Skeletal muscle tissue (tissue), 4 donors: ENCODE measurements around the gene PXDN. TPM values are rescaled to one million over a fixed set of nuclear protein-coding genes. Genes with fewer than 3 reads are reported as not detected.

Experiments used
- H3K27ac ChIP-seq: one replicate; pipeline ENCODE4 v1.7.0; 2013; ENCODE audit warnings: mild to moderate bottlenecking, low read depth, low read length, inconsistent platforms
- H3K27me3 ChIP-seq, 3 donors: one replicate each; pipeline ENCODE4 v1.7.0; 2013; ENCODE audit warnings: low read length in 3 of 3; ENCODE audit not compliant: control insufficient read depth in 3 of 3, insufficient read depth in 3 of 3
- H3K36me3 ChIP-seq, 3 donors: one replicate each; pipeline ENCODE4 v1.7.0; 2013; ENCODE audit warnings: low read length in 3 of 3; ENCODE audit not compliant: control insufficient read depth in 3 of 3, insufficient read depth in 3 of 3
- H3K4me1 ChIP-seq, 3 donors: one replicate each; pipeline ENCODE4 v1.7.0; 2013; ENCODE audit warnings: low read length in 3 of 3, mild to moderate bottlenecking in 3 of 3; ENCODE audit not compliant: control insufficient read depth in 3 of 3, insufficient read depth in 3 of 3
- H3K4me3 ChIP-seq, 3 donors: one replicate each; pipeline ENCODE4 v1.7.0; 2013; ENCODE audit warnings: low read length in 3 of 3
- H3K9ac ChIP-seq, 3 donors: one replicate each; pipeline ENCODE4 v1.7.0; 2013; ENCODE audit warnings: low read length in 3 of 3, mild to moderate bottlenecking in 3 of 3, moderate library complexity in 2 of 3, low read depth in 1 of 3
- H3K9me3 ChIP-seq, 3 donors: one replicate each; pipeline ENCODE4 v1.7.0; 2013; ENCODE audit warnings: low read length in 3 of 3; ENCODE audit not compliant: control insufficient read depth in 3 of 3
- total RNA-seq: library from RNA; depleted of rRNA; stranded (reverse); fragments of >200 nt; gene quantifications from one replicate; pipeline ENCODE4 v1.2.3, GENCODE V29; 2014
- donor health status: Osteomylitis.

Gene PXDN
- total RNA-seq, 1 donor from 2014 or later = 106 TPM

DNA sequence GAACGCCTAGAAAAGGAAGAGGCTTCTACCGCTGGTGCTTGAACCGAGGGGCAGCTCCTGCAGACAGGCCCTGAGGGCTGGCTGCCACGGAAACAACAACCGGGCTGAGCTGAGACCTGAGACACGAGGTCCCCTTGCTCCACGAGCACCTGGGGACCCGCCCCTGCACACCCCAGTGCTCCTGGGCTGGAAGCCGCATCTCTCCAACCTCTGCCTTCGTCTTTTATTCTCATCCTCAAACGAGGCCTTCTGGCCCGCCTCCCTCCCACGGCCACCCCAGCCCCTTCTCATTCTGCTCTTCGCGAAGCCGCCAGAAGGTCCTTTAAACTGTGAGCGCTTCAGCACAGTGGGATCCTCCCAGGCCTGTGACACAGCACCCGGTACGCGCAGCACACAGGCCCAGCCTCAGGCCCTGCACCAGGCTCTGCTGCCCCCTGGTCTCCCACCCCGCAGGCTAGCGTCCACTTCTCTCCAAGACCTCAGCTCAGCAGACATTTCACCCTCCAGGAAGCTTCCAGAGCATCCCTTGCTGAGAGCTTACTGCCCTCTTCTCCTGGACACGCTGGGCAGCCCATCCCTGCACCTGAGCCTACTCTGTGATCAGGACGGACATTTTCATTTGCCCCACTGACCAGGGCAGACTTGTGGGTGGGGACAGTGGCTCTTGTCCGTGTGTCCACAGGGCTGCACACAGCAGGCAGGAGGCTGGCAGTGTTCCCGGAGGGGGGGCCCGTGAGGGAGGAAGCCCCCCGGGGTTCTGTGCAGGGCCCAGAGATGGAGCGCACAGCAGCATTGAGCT, 149.7 kb downstream of the PXDN start:
- H3K27ac ChIP-seq = peak overlapping the region; percentile 28
- H3K9ac ChIP-seq = no peak overlapping the region
- no peaks in the 10 kb centered on the region for H3K9me3 ChIP-seq
- no peaks in the 10 kb centered on the region for H3K36me3 ChIP-seq
- peaks cover 7 to 46% (median 35%) of the 10 kb centered on the region in 3 donors for H3K27me3 ChIP-seq
- H3K4me3 ChIP-seq = no peak overlapping the region
- peaks cover 0 to 16% (median 13%) of the 10 kb centered on the region in 3 donors for H3K4me1 ChIP-seq

DNA sequence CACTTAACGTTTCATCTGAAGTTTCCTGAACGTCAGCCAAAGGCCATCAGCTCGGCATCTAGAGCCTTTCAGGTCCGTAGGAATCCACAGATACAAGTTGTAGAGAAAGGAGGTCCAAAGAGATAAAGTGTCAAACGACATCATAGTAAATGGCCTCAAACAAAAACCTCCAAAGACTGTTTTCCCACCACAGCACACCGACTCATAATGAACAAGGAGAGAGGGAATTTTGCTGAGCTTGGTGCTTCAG, 150.3 kb downstream of the PXDN start:
- Histone ChIP-seq H3K9me3 (no peaks in the 10 kb centered on the region), H3K4me3 (no peak overlapping the region), H3K27me3 (peaks cover 7 to 47% (median 35%) of the 10 kb centered on the region in 3 donors), H3K9ac (no peak overlapping the region), H3K4me1 (peaks cover 0 to 16% (median 11%) of the 10 kb centered on the region in 3 donors), H3K36me3 (no peaks in the 10 kb centered on the region), H3K27ac (peak overlapping the region; percentile 28)

- Histone ChIP-seq H3K27ac (peak overlapping the region; percentile 28), H3K36me3 (no peaks in the 10 kb centered on the region), H3K4me3 (no peak overlapping the region), H3K27me3 (peaks cover 7 to 50% (median 34%) of the 10 kb centered on the region in 3 donors), H3K9me3 (no peaks in the 10 kb centered on the region), H3K9ac (no peak overlapping the region), H3K4me1 (peaks cover 0 to 16% (median 11%) of the 10 kb centered on the region in 3 donors)
Measured at GRCh38 chr2:1593371-1594122, 150.8 kb downstream of the PXDN start.

DNA sequence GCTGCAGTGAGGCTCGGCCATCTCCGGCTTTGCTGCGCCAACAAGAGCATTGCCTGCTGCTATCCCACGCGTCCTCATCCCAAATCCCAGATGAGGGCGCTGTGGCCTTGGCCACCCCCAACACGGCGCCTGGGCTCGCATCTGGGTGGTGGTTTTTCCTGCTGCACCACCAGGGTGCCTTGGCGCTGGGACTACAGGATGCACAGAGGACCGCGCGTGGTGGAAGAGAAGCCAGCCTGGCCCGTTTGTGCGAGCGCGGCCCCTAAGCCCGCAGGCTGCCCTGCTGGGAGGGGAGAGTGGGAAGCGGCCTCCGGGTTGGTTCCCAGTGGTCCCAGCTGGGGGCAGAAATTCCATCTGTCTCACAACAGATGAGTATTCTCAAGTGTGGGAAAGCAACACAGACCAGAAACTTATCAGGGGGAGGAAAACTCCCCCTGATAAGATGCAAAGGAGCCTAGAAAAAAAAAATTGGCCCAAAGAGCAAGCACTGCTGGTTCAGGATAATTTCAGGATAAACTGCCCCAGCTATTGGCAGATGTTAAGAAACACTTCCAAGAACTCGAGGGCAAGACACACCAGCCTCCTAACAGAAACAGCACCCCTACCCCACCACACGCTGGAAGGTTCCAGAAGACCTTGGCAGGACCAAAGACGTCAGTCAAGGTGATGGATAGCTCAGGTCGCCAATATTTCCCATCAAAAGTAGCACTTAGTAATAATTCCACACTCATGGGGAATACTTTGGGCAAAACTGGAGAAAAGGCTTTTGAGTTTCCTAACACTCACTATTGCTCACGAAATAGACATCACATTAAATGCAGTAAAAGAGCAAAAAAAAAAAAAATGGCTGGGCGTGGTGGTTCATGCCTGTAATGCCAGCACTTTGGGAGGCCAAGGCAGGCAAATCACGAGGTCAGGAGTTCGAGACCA, 152.1 kb downstream of the PXDN start:
- H3K4me3 ChIP-seq = peak overlapping the region in 1 of 3 donors; percentile 35
- H3K4me1 ChIP-seq = peaks cover 0 to 16% (median 11%) of the 10 kb centered on the region in 3 donors
- no peaks in the 10 kb centered on the region for H3K9me3 ChIP-seq
- no peak overlapping the region for H3K9ac ChIP-seq
- no peak overlapping the region for H3K27ac ChIP-seq
- no peaks in the 10 kb centered on the region for H3K36me3 ChIP-seq
- peaks cover 0 to 44% (median 27%) of the 10 kb centered on the region in 3 donors for H3K27me3 ChIP-seq

- H3K4me3 ChIP-seq = peak overlapping the region in 1 of 3 donors; percentile 35
Measured at GRCh38 chr2:1591461-1591770, 152.9 kb downstream of the PXDN start.

GRCh38 chr2:1590596-1591460, 153.5 kb downstream of the PXDN start:
- Histone ChIP-seq H3K9ac (no peak overlapping the region), H3K27me3 (peaks cover 0 to 35% (median 27%) of the 10 kb centered on the region in 3 donors), H3K9me3 (no peaks in the 10 kb centered on the region), H3K36me3 (no peaks in the 10 kb centered on the region), H3K4me3 (no peak overlapping the region), H3K27ac (no peak overlapping the region), H3K4me1 (peaks cover 0 to 16% (median 11%) of the 10 kb centered on the region in 3 donors)

More at GRCh38 chr2:1591461-1591770, 152.9 kb downstream of the PXDN start:
- Histone ChIP-seq H3K27ac (no peak overlapping the region), H3K4me1 (peaks cover 0 to 16% (median 11%) of the 10 kb centered on the region in 3 donors), H3K9me3 (no peaks in the 10 kb centered on the region), H3K9ac (no peak overlapping the region), H3K27me3 (peaks cover 0 to 37% (median 27%) of the 10 kb centered on the region in 3 donors), H3K36me3 (no peaks in the 10 kb centered on the region)

DNA sequence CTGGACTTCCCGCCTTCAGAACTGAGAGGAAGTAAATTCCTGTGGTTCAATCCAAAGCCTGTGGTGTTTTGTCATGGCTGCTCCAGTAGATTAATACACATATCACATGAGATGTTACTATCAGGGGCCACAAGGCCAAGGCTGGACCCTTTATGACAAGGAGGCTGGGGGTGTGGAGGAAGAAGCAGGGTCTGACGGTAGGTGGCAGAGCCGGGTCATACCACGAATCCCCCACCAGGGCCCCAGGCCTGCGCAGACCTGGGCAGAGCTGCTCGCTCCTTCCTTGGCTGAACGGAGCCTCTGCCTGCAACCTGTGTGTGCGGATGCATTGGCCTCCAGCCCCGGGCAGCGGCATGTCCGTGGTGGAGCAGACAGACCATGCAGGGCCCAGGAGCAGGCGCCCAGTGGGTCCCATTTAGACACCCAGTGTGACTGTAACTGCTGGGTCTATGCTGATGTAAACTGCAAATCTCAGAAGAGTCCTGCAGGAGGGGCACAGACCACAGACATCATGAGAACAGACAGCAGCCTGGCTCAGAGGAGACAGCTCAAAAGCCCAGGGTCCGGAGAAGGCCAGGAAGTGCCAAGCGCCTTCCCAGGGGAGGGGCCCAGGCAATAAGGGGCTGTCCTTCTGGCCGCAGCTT, 155.2 kb downstream of the PXDN start:
- Histone ChIP-seq H3K36me3 (no peaks in the 10 kb centered on the region), H3K4me1 (peaks cover 0 to 16% (median 11%) of the 10 kb centered on the region in 3 donors)

GRCh38 chr2:1588051-1588977, 156.0 kb downstream of the PXDN start:
- no peak overlapping the region for H3K9ac ChIP-seq
- H3K36me3 ChIP-seq = no peaks in the 10 kb centered on the region
- peaks cover 0 to 13% (median 9%) of the 10 kb centered on the region in 3 donors for H3K4me1 ChIP-seq
- no peaks in the 10 kb centered on the region for H3K9me3 ChIP-seq
- H3K27ac ChIP-seq = no peak overlapping the region
- no peak overlapping the region for H3K4me3 ChIP-seq
- peaks cover 0 to 35% (median 34%) of the 10 kb centered on the region in 3 donors for H3K27me3 ChIP-seq

More for the DNA sequence above, 155.2 kb downstream of the PXDN start:
- Histone ChIP-seq H3K9me3 (no peaks in the 10 kb centered on the region), H3K4me3 (no peak overlapping the region), H3K9ac (no peak overlapping the region), H3K27me3 (peaks cover 0 to 35% (median 32%) of the 10 kb centered on the region in 3 donors), H3K27ac (no peak overlapping the region)
